GM12872 (cell line): Measurements from ENCODE around the gene ZNF668.

Experiments used
- TF ChIP-seq, protein P1 (sequence below): IDR thresholded peaks from 3 replicates; pipeline ENCODE4 v1.5.1; 2011; ENCODE audit warnings: low read depth, mild to moderate bottlenecking, low read length, moderate library complexity; ENCODE audit not compliant: insufficient read depth

Gene ZNF668

DNA sequence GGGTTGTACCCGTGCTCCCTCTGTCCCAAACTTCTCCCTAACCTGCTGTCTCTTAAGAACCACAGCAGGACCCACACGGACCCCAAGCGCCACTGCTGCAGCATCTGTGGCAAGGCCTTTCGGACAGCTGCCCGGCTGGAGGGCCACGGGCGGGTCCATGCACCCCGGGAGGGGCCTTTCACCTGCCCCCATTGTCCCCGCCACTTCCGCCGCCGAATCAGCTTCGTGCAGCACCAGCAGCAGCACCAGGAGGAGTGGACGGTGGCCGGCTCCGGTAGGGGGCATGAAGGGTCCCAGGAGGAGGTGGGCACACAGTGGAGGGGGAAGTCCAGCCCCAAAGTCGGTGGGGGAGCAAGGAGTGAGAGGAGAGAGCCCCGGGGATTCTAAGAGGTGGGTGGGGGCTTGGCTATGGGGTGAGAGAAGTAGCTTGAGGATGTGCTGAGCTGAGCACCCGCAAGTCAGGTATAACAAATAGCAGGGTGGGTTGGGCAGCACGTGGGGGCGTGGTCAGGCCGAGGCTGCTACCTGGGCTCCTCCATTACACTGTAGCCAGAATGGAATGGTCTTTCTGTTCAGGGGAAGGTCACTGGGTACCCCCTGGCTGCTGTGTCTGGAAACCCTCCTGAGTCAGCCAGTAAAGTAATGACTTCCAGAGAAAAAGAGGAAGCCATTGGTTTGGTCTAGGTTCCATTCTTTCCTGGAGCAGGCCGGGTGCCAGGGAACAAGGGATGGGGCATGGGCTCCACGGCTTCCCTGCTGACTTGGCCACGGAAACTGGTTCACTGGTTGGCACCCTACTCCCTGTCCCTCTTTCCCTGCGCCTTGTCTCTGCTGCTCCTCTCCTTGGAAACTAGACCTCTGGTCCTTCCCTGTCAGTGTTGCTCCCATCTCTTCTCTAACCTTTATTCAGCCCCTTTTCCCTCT is 7.7 kb upstream of the ZNF668 start:
- TF ChIP-seq, protein P1, sequence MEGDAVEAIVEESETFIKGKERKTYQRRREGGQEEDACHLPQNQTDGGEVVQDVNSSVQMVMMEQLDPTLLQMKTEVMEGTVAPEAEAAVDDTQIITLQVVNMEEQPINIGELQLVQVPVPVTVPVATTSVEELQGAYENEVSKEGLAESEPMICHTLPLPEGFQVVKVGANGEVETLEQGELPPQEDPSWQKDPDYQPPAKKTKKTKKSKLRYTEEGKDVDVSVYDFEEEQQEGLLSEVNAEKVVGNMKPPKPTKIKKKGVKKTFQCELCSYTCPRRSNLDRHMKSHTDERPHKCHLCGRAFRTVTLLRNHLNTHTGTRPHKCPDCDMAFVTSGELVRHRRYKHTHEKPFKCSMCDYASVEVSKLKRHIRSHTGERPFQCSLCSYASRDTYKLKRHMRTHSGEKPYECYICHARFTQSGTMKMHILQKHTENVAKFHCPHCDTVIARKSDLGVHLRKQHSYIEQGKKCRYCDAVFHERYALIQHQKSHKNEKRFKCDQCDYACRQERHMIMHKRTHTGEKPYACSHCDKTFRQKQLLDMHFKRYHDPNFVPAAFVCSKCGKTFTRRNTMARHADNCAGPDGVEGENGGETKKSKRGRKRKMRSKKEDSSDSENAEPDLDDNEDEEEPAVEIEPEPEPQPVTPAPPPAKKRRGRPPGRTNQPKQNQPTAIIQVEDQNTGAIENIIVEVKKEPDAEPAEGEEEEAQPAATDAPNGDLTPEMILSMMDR, result no peak

DNA sequence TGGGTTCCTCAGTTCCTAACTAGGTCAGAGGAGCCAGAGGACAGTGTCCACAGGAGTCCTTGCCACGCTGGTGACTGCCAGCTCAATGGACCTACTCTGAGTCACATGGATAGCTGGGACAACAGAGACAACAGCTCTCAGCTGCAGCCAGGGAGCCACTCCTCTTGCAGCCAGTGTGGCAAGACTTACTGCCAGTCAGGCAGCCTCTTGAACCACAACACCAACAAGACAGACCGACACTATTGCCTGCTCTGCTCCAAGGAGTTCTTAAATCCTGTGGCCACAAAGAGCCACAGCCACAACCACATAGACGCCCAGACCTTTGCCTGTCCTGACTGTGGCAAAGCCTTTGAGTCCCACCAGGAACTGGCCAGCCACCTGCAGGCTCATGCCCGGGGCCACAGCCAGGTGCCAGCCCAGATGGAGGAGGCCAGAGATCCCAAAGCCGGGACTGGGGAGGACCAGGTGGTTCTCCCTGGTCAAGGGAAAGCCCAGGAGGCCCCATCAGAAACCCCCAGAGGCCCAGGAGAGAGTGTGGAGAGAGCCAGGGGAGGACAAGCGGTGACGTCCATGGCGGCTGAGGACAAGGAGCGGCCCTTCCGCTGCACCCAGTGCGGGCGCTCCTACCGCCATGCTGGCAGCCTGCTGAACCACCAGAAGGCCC is 6.8 kb upstream of the ZNF668 start:
- TF ChIP-seq, protein P1, result no peak

DNA sequence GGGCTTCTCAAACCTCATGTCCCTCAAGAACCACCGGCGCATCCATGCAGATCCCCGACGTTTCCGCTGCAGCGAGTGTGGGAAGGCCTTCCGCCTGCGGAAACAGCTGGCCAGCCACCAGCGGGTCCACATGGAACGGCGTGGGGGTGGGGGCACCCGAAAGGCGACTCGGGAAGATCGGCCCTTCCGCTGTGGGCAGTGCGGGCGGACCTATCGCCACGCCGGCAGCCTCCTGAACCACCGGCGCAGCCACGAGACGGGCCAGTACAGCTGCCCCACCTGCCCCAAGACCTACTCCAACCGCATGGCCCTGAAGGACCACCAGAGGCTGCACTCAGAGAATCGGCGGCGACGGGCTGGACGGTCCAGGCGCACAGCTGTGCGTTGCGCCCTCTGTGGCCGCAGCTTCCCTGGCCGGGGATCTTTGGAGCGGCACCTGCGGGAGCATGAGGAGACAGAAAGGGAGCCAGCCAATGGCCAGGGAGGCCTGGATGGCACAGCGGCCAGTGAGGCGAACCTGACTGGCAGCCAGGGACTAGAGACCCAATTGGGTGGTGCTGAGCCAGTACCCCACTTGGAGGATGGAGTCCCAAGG is 6.1 kb upstream of the ZNF668 start:
- TF ChIP-seq, protein P1, result no peak

DNA sequence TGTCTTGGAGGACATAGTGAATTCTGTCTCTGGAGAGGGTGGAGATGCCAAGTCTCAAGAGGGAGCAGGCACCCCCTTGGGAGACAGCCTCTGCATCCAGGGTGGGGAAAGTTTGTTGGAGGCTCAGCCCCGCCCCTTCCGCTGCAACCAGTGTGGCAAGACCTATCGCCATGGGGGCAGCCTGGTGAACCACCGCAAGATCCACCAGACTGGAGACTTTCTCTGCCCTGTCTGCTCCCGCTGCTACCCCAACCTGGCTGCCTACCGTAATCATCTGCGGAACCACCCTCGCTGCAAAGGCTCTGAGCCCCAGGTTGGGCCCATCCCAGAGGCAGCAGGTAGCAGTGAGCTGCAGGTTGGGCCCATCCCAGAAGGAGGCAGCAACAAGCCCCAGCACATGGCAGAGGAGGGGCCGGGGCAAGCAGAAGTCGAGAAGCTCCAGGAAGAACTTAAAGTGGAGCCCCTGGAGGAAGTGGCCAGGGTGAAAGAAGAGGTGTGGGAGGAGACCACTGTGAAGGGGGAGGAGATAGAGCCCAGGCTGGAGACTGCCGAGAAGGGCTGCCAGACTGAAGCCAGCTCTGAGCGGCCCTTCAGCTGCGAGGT is 5.4 kb upstream of the ZNF668 start:
- TF ChIP-seq, protein P1, result no peak

DNA sequence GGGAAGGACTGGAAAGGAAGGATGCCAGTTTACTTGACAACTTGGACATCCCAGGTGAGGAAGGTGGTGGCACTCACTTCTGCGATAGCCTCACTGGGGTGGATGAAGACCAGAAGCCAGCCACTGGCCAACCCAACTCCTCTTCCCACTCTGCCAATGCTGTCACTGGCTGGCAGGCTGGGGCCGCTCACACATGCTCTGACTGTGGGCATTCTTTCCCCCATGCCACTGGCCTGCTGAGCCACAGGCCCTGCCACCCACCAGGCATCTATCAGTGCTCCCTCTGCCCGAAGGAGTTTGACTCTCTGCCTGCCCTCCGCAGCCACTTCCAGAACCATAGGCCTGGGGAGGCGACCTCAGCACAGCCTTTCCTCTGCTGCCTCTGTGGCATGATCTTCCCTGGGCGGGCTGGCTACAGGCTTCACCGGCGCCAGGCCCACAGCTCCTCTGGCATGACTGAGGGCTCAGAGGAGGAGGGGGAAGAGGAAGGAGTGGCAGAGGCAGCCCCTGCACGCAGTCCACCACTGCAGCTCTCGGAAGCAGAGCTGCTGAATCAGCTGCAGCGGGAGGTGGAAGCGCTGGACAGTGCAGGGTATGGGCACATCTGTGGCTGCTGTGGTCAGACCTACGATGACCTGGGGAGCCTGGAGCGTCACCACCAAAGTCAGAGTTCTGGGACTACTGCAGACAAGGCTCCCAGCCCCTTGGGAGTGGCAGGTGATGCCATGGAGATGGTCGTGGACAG is 4.7 kb upstream of the ZNF668 start:
- TF ChIP-seq, protein P1, result no peak

DNA sequence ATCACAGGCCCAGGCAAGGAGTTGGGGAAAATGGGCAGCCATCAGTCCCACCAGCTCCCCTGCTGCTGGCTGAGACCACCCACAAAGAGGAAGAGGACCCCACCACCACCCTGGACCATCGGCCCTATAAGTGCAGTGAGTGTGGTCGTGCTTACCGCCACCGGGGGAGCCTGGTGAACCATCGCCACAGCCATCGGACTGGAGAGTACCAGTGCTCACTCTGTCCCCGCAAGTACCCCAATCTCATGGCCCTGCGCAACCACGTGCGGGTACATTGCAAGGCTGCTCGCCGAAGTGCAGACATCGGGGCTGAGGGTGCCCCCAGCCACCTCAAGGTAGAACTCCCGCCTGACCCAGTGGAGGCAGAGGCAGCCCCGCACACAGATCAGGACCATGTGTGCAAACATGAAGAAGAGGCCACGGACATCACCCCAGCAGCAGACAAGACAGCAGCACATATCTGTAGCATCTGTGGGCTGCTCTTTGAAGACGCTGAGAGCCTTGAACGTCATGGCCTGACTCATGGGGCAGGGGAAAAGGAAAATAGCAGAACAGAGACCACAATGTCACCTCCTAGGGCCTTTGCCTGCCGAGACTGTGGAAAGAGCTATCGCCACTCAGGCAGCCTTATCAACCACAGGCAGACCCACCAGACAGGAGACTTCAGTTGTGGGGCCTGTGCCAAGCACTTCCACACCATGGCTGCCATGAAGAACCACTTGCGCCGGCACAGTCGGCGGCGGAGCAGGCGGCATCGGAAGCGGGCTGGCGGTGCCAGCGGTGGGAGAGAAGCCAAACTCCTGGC is 3.8 kb upstream of the ZNF668 start:
- TF ChIP-seq, protein P1, result 0 out of 3 replicates have a peak, but pooled peaks have one; percentile 15
